CD4-positive, alpha-beta T cell treated with Interleukin-12 subunit alpha and Interleukin-12 subunit beta, for 1 hour (primary cell): Measurements from ENCODE around the gene EGFL7.
"Not testable (repeated sequence)": the region's sequence is repeated elsewhere in the genome, so short reads cannot be mapped to it uniquely, and the experiment has no call there.

Experiments used
- DNase-seq: peaks from one replicate; pipeline ENCODE4 v3.0.0-alpha.2; 2020

EGFL7 gene

GRCh38 chr9:136690104-136690805, 27.5 kb downstream of the EGFL7 start:
- no peak for DNase-seq

DNA sequence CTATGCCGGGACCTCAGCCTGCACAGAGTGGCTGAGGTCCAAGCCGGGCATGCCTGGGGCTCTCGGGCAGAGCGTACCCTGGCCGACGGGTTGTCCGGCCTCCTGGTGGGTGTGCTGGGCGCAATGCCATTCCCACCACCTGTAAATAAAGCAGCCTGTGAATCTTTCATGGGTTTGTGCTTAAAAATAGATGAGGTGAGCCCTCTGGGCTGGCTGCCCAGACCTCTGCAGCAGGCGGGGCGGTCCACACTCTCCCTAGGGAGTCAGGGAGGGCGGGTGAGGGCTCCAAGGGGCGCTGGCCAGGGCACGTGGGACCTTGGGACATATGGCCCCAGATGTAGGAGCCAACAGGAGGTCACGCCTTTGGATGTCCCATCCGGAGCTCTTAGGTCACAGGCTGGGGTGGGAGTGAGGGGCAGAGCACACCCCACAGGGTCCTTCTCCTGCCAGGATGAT, 28.1 kb downstream of the EGFL7 start:
- no peak for DNase-seq

GRCh38 chr9:136691316-136692184, 28.8 kb downstream of the EGFL7 start:
- DNase-seq, result no peak

DNA sequence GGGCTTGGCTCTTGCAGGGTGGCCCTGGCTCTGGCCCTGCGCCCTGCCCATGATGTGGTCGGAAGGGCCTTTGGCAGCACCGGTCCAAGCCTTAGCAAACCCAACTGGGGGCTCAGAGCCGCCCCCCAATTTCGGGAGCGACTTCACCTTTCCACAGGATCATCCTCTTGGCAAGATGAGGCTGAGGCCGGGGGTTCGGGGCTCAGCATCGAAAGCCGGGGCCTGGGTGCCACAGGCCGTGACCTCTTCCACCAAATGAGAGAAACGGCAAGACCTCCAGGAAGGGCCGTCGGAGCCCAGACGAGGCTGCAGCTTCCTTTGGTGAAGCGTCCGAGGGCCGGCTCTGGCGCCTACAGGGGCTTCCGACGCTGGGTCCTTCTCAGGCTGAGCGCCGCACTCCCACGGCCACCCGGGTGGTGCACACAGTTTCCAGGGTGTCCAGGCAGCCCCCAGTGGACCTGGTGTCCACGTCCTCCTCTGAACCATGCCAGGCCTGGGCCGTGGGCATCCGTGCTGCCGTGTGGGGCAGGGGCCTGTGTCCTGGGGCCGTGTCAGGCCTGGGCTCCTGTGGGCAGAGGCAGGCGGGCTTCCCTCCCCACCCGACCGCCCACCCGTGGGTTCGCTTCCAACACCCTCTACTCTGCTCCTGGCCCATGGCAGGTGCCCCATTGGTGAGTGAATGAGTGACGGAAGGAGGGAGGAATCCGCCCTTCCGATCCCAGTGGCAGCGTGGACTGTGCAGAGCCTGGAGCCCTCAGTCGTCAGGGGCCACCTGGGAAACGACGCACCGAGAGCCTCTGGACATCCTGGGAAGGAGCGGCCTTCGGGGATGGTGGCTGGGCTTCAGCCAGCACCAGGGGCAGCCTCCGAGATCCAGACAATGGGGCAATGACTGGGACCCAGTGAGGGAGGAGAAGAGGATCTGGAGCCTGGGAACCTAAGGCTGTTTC, 29.7 kb downstream of the EGFL7 start:
- DNase-seq, result no peak

- no peak for DNase-seq
Measured at GRCh38 chr9:136693135-136693489, 30.4 kb downstream of the EGFL7 start.

GRCh38 chr9:136693490-136694162, 30.9 kb downstream of the EGFL7 start:
- DNase-seq, result no peak

GRCh38 chr9:136694163-136694871, 31.6 kb downstream of the EGFL7 start:
- no peak for DNase-seq

DNA sequence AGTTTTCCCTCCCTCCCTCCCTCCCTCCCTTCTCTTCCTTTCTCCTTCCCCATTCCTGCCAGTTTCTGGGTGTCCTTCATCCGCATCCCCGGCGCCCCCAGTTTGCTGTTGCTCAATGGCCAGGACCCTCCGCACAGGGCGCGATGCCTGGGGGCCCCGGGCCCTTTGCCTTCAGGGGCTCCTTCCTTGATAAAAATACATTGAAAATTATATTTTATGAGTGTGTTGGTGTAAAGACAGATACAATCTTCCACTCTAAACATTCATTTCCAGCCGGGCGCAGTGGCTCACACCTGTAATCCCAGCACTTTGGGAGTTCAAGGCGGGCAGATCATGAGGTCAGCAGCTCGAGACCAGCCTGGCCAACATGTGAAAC, 32.1 kb downstream of the EGFL7 start:
- DNase-seq, result no peak

DNA sequence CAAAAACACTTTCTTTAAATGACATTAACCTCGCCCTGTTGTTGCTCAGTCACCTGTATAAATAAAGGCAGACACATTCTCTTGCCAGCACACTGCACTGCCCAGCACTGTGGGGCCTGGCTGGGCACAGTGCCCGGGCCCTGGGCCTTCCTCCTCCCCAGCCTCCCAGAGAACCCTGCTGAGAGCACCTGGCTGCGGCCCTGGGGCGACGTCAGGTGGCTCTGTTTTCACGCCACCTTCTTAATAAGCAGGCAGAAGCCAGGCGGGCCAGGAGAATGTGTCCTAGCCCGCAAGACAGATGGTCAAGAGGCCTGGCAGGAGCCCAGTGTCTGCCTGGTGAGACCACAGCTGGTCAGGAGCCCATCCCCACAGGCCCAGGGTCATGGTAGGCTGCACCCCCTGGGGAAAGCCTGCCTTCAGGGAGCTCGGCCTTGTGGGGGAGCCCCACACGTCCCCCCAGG, 32.7 kb downstream of the EGFL7 start:
- DNase-seq, result no peak

- peak; percentile 22 for DNase-seq
Measured at GRCh38 chr9:136695955-136696354, 33.2 kb downstream of the EGFL7 start.

GRCh38 chr9:136696502-136696901, 33.8 kb downstream of the EGFL7 start:
- no peak for DNase-seq

DNA sequence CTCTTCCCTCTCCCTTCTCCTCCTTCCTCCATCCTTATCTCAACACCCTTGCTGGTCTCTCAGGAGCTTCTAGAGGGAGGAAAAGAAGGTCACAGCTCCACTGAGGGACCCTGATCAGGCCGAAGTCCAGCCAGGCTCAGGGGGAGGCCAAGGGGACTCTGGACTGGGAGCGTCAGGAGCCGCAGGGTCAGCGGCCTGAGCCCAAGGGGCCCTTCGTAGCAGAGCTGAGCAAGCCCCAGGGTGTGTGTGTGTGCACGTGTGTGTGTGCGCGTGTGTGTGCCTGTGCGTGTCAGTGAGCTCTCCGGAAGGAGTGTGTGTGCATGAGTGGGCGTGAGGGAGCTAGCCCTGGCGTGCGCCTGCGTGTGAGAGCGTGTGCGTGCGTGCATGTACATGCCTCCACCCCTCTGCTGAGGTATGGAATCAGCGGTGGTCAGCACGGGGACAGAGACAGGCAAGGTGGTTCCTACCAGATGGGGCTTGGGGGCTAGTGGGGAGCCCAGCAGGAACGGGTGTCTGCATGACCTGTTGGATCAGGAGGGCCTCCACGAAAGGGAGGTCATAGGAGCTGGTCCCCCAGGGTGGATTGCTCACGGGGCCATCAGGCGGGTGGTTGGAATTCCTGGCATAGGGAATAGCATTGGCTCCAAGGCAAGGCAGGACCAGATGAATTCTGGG, 34.6 kb downstream of the EGFL7 start:
- DNase-seq, result no peak

GRCh38 chr9:136697821-136698526, 35.3 kb downstream of the EGFL7 start:
- DNase-seq, result no peak

- no peak for DNase-seq
Measured at GRCh38 chr9:136698635-136699246, 36.0 kb downstream of the EGFL7 start.

DNA sequence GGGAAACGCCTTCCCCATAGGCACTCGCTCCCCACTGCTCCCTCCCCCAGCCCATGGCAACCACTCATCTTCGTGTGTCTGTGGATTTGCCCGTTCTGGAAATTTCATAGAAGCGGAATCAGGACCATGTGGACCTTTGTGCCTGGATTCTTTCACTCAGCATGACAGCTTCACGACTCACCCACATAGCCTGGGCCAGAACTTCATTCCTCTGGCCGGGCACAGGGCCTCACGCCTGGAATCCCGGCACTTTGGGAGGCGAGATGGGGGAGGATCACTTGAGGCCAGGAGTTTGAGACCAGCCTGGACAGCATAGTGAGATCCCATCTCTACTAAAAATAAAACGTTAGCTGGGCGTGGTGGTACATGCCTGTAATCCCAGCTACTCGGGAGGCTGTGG, 37.6 kb downstream of the EGFL7 start:
- DNase-seq, result no peak

- peak; percentile 57 for DNase-seq
Measured at GRCh38 chr9:136700959-136701667, 38.4 kb downstream of the EGFL7 start.

- DNase-seq, result no peak
Measured at GRCh38 chr9:136701668-136702053, 38.9 kb downstream of the EGFL7 start.

- no peak for DNase-seq
Measured at GRCh38 chr9:136703276-136703860, 40.7 kb downstream of the EGFL7 start.

- DNase-seq, result not testable (repeated sequence)
Measured at GRCh38 chr9:136704741-136705140, 42.0 kb downstream of the EGFL7 start.
